ENCODE results near the gene LGALS4.

- no peak for TF ChIP-seq CTCF (conservative IDR thresholded peaks at IDR 0.05; ENCODE audit: low read length)
- no peak for TF ChIP-seq EZH2phosphoT487 (IDR thresholded peaks at IDR 0.05; ENCODE audit: borderline replicate concordance)
Measured at GRCh38 chr19:38766276-38767047, 46.3 kb downstream of the LGALS4 start.
